22Rv1 (cell line): ENCODE measurements around the gene SCO2.

ENCODE experiments used
- ZFX ChIP-seq: fragments of 450-650 bp; IDR thresholded peaks from 2 replicates; pipeline ENCODE4 v1.6.1; 2017; ENCODE audit warnings: antibody characterized with exemption, borderline replicate concordance
- TF ChIP-seq, protein P1 (sequence below): fragments of 450-650 bp; IDR thresholded peaks from 2 replicates; pipeline ENCODE4 v1.5.1; 2017; ENCODE audit warnings: mild to moderate bottlenecking

DNA sequence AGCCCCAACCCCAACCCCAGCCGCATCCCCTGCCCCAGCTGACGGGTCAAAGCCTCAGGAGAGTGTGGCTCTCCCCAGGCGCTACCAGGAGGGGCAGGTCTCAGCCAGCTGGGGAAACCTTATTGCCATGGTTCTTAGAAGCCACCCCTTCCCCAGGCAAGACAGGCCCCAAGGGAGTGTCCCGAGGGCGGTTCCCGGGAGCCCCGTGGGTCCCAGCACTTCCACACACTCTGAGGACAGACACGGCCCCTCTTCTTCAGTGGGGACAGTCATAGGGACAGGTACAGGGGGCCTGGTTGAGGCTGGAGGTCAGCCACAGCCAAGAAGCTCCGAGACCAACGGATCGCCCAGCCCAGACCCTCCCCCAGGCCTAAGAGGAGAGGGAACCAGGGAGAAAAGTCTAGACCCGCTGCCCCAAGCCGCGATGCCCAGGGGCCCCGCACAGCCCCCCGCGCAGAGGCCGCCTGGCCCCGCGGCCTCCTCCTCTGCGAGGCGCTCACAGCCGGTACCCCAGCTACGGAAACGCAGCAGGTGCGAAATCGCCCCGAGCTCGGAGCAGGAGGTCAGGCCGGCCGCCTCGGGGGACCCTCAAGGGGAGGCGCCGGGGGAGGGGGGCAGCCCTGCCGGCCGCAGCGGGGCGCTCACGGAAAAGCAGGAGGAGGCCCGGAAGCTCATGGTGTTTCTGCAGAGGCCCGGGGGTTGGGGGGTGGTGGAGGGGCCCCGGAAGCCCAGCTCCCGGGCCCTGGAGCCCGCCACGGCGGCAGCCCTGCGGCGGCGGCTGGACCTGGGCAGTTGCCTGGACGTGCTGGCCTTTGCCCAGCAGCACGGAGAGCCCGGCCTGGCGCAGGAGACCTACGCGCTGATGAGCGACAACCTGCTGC lies 22.9 kb upstream of the SCO2 start:
- TF ChIP-seq, protein P1, sequence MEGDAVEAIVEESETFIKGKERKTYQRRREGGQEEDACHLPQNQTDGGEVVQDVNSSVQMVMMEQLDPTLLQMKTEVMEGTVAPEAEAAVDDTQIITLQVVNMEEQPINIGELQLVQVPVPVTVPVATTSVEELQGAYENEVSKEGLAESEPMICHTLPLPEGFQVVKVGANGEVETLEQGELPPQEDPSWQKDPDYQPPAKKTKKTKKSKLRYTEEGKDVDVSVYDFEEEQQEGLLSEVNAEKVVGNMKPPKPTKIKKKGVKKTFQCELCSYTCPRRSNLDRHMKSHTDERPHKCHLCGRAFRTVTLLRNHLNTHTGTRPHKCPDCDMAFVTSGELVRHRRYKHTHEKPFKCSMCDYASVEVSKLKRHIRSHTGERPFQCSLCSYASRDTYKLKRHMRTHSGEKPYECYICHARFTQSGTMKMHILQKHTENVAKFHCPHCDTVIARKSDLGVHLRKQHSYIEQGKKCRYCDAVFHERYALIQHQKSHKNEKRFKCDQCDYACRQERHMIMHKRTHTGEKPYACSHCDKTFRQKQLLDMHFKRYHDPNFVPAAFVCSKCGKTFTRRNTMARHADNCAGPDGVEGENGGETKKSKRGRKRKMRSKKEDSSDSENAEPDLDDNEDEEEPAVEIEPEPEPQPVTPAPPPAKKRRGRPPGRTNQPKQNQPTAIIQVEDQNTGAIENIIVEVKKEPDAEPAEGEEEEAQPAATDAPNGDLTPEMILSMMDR = no peak
- TF ChIP-seq ZFX = no peak
